HEK293 (cell line): ENCODE data around the gene GPR3.

ENCODE experiments used
- CTCF ChIA-PET: fragments of 350-600 bp; formaldehyde crosslinking; extraction: SDS; loops from one replicate; lab custom pipeline; 2021; ENCODE audit warnings: antibody characterized with exemption; lab: Yijun Ruan, JAX
- POLR2A ChIA-PET: fragments of 300-600 bp; formaldehyde crosslinking; extraction: SDS; loops from one replicate; lab custom pipeline; 2020; ENCODE audit warnings: antibody characterized with exemption, inconsistent platforms; lab: Yijun Ruan, JAX
- H3K27ac ChIP-seq: fragments of 200-500 bp; sonication (Bioruptor generic); 2 replicates; pipeline ENCODE4 v1.5.1; 2014; ENCODE audit warnings: low read depth, low read length, control low read depth, inconsistent platforms; ENCODE audit errors: extremely low read depth
- H3K36me3 ChIP-seq, 2 experiments: fragments of 200-500 bp in 1 of 2; sonication (Bioruptor generic) in 1 of 2; 1 replicate in 1 of 2; 2 replicates in 1 of 2; pipeline ENCODE4 v1.5.1; 2014 to 2017; ENCODE audit warnings: inconsistent platforms in 2 of 2, low read length in 2 of 2; ENCODE audit not compliant: control insufficient read depth in 2 of 2, insufficient read depth in 1 of 2
- H3K4me1 ChIP-seq: fragments of 200-500 bp; sonication (Bioruptor generic); 2 replicates; pipeline ENCODE4 v1.5.1; 2014; ENCODE audit warnings: mild to moderate bottlenecking, low read length, inconsistent platforms; ENCODE audit not compliant: control insufficient read depth, insufficient read depth
- H3K4me3 ChIP-seq: 2 replicates; pipeline ENCODE4 v1.5.1; 2011; ENCODE audit warnings: low read depth, mild to moderate bottlenecking, control low read depth, low read length, moderate library complexity
- H3K9me3 ChIP-seq: fragments of 200-500 bp; sonication (Bioruptor generic); 2 replicates; pipeline ENCODE4 v1.5.1; 2014; ENCODE audit warnings: low read depth, low read length, inconsistent platforms; ENCODE audit not compliant: control insufficient read depth, insufficient read depth
- SP2 ChIP-seq: fragments of 450-650 bp; formaldehyde crosslinking; IDR thresholded peaks from 2 replicates; pipeline ENCODE4 v1.5.1; 2016; ENCODE audit warnings: missing biosample characterization, missing genetic modification characterization
- SP3 ChIP-seq: fragments of 450-650 bp; formaldehyde crosslinking; IDR thresholded peaks from 2 replicates; pipeline ENCODE4 v1.5.1; 2016; ENCODE audit warnings: missing biosample characterization, missing genetic modification characterization
- SP7 ChIP-seq: fragments of 450-650 bp; formaldehyde crosslinking; IDR thresholded peaks from 2 replicates; pipeline ENCODE4 v1.5.1; 2016; ENCODE audit warnings: missing biosample characterization, missing genetic modification characterization
- TCF7L2 ChIP-seq: IDR thresholded peaks from 2 replicates; pipeline ENCODE4 v1.6.1; 2011; ENCODE audit warnings: low read depth, mild to moderate bottlenecking, inconsistent platforms, low read length, moderate library complexity, borderline replicate concordance
- YY1 ChIP-seq: fragments of 450-650 bp; formaldehyde crosslinking; IDR thresholded peaks from 2 replicates; pipeline ENCODE4 v1.5.1; 2018; ENCODE audit warnings: missing biosample characterization, missing genetic modification characterization
- ZIC2 ChIP-seq: fragments of 450-650 bp; formaldehyde crosslinking; IDR thresholded peaks from 2 replicates; pipeline ENCODE4 v1.5.1; 2016; ENCODE audit warnings: missing biosample characterization, missing genetic modification characterization
- ZNF175 ChIP-seq: fragments of 450-650 bp; formaldehyde crosslinking; IDR thresholded peaks from 2 replicates; pipeline ENCODE4 v1.5.1; 2016; ENCODE audit warnings: missing biosample characterization, missing genetic modification characterization
- ZNF19 ChIP-seq: fragments of 450-650 bp; formaldehyde crosslinking; IDR thresholded peaks from 2 replicates; pipeline ENCODE4; 2016; ENCODE audit warnings: missing biosample characterization, missing genetic modification characterization, low read depth
- ZNF211 ChIP-seq: fragments of 450-650 bp; formaldehyde crosslinking; IDR thresholded peaks from 2 replicates; pipeline ENCODE4 v1.5.1; 2016; ENCODE audit warnings: low read depth, missing biosample characterization, missing genetic modification characterization
- ZNF24 ChIP-seq: fragments of 450-650 bp; formaldehyde crosslinking; IDR thresholded peaks from 2 replicates; pipeline ENCODE4 v1.5.1; 2016; ENCODE audit warnings: missing biosample characterization, missing genetic modification characterization
- ZNF341 ChIP-seq: fragments of 450-650 bp; formaldehyde crosslinking; IDR thresholded peaks from 2 replicates; pipeline ENCODE4; 2016; ENCODE audit warnings: low read depth, missing biosample characterization, missing genetic modification characterization
- ZNF596 ChIP-seq: fragments of 450-650 bp; IDR thresholded peaks from 2 replicates; pipeline ENCODE4 v1.5.0; 2018; ENCODE audit warnings: missing biosample characterization, mild to moderate bottlenecking, missing genetic modification characterization, moderate library complexity
- ZNF621 ChIP-seq: fragments of 450-650 bp; formaldehyde crosslinking; IDR thresholded peaks from 2 replicates; pipeline ENCODE4 v1.5.1; 2017; ENCODE audit warnings: missing biosample characterization, missing genetic modification characterization
- ZNF626 ChIP-seq: fragments of 450-650 bp; sonication (Bioruptor Pico); formaldehyde crosslinking; IDR thresholded peaks from 2 replicates; pipeline ENCODE4 v1.5.1; 2018; ENCODE audit warnings: missing biosample characterization, missing genetic modification characterization, inconsistent platforms
- ZNF670 ChIP-seq: fragments of 450-650 bp; formaldehyde crosslinking; IDR thresholded peaks from 2 replicates; pipeline ENCODE4 v1.5.1; 2016; ENCODE audit warnings: missing biosample characterization, missing genetic modification characterization, low read depth
- ZNF701 ChIP-seq: fragments of 450-650 bp; formaldehyde crosslinking; IDR thresholded peaks from 2 replicates; pipeline ENCODE4 v1.5.1; 2016; ENCODE audit warnings: missing biosample characterization, missing genetic modification characterization
- ZNF785 ChIP-seq: fragments of 450-650 bp; formaldehyde crosslinking; IDR thresholded peaks from 2 replicates; pipeline ENCODE4 v1.5.1; 2016; ENCODE audit warnings: missing biosample characterization, missing genetic modification characterization
- ZXDB ChIP-seq: fragments of 450-650 bp; formaldehyde crosslinking; IDR thresholded peaks from 2 replicates; pipeline ENCODE4 v1.5.1; 2016; ENCODE audit warnings: missing biosample characterization, missing genetic modification characterization
- TF ChIP-seq, protein P1 (sequence below): fragments of 450-650 bp; formaldehyde crosslinking; IDR thresholded peaks from 2 replicates; pipeline ENCODE4 v1.5.1; 2016; ENCODE audit warnings: missing biosample characterization, missing genetic modification characterization
- TF ChIP-seq, protein P2 (sequence below): fragments of 450-650 bp; formaldehyde crosslinking; IDR thresholded peaks from 2 replicates; pipeline ENCODE4 v1.5.1; 2016; ENCODE audit warnings: missing biosample characterization, missing genetic modification characterization
- TF ChIP-seq, protein P3 (sequence below): fragments of 450-650 bp; formaldehyde crosslinking; conservative IDR thresholded peaks from 2 replicates; pipeline ENCODE4 v1.5.1; 2016; ENCODE audit warnings: low read depth, missing biosample characterization, missing genetic modification characterization
- TF ChIP-seq, protein P4 (sequence below): fragments of 450-650 bp; formaldehyde crosslinking; IDR thresholded peaks from 2 replicates; pipeline ENCODE4 v1.5.1; 2016; ENCODE audit warnings: missing biosample characterization, missing genetic modification characterization
- TF ChIP-seq, protein P5 (sequence below): fragments of 450-650 bp; formaldehyde crosslinking; IDR thresholded peaks from 2 replicates; pipeline ENCODE4 v1.5.1; 2016; ENCODE audit warnings: missing biosample characterization, missing genetic modification characterization

GPR3 gene

DNA sequence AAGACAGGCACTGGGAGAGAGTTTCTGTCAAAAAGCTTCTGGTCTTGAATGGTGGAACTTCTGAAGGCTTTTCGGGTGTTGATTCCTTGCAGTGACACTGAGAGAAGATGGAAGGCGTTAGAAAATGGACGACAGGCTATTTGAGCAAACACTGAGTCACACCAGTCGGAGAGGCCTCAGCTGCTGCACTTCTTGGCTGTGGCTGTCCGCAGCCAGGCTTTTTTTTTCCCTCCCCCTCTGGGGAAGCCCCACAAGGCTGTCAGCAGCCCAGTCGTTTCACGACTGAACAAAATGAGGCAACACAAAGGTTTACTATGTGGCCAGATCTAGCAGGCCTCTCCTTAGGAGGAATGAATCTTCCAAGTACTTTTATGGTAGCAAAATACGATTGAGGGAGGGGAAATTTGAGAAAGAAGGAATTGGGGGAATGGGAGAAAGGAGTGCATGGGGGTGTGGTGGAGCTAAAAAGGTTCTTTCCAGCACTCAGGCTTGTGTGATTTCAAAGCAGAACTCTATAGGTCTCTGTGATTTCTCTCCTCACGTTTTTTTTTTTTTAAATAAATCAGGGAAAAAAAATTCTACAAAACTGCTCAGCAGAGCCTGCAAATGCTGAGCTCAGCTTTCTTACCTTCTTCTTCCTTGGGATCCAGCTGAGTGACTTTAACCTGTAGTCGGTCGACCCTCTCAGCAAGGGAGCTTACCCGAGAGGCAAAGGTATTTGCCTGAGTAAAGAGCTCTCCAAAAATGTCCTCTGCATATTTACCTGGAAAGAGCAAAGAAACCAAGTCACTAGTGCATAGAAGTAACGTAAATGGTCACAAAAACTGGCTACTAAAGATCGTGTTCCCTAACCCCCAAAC lies 26.1 kb downstream of the GPR3 start (continued):
- TF ChIP-seq, protein P1, sequence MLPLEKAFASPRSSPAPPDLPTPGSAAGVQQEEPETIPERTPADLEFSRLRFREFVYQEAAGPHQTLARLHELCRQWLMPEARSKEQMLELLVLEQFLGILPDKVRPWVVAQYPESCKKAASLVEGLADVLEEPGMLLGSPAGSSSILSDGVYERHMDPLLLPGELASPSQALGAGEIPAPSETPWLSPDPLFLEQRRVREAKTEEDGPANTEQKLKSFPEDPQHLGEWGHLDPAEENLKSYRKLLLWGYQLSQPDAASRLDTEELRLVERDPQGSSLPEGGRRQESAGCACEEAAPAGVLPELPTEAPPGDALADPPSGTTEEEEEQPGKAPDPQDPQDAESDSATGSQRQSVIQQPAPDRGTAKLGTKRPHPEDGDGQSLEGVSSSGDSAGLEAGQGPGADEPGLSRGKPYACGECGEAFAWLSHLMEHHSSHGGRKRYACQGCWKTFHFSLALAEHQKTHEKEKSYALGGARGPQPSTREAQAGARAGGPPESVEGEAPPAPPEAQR (tag by site-specific recombination): no peak
- TF ChIP-seq ZNF701 (tag by site-specific recombination): no peak
- TF ChIP-seq ZIC2: no peak
- no peak for TF ChIP-seq ZNF785 (tag by site-specific recombination)
- TF ChIP-seq, all 188 proteins: peak for 0

DNA sequence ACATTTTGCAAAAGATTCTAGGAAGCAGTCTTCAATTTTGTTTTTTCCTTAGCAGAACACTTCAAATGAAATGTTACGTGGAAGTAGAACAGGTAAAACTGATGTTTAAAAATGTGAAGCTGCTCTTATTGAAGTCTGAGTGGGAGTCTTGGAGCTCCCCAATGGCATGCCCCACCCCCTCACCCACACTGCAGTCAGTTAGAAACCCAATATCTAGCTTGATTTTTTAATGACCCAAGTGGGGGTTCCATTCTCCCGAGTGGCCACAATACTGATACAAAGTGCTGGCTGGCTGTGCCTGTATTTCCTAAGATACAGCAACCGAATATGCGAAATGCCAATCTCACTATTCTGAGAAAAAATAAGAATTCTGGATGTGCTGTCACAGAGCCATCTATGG lies 31.3 kb downstream of the GPR3 start:
- CTCF ChIA-PET: no interaction called here
- POLR2A ChIA-PET: no interaction called here
- Histone ChIP-seq H3K27ac (no peak overlapping the region), H3K4me3 (no peak overlapping the region), H3K9me3 (no peaks in the 10 kb centered on the region), H3K4me1 (no peaks in the 10 kb centered on the region), H3K36me3 (peaks cover 0 to 43% of the 10 kb centered on the region in 2 experiments; a peak in 2 of 3 replicates)
- TF ChIP-seq ZXDB: no peak
- no peak for TF ChIP-seq ZNF621
- TF ChIP-seq ZNF626 (tag by site-specific recombination): no peak
- no peak for TF ChIP-seq ZNF596 (tag by site-specific recombination)

DNA sequence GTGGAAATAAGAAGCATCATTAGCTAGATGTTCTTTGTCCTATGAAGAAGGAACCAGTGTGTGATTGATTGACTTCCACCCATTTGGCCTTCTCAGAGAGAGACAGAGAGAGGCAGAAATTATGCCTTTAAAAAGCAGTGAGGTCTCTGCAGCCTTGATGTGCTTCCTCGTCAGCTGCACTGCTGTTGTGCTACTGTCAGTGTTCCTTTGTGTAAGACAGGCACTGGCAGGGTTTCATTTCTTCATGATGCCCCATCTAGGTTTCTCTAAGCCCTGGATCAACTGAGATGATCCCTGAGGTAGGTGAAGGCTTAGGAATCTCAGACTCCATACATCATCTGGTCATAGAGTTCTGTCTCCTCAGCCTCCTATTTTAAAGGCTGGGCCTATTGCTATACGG lies 34.9 kb downstream of the GPR3 start:
- ChIA-PET POLR2A (no interaction called here), CTCF (interaction anchor here (0.8 to 4.8 kb wide), 4 partner anchors 9 to 129 kb away, joined by 3 to 22 read pairs (median 4); no protein-coding TSS in a partner anchor)
- peaks cover 0 to 36% of the 10 kb centered on the region in 2 experiments; a peak in 2 of 3 replicates for H3K36me3 ChIP-seq
- no peak overlapping the region for H3K4me3 ChIP-seq
- no peaks in the 10 kb centered on the region for H3K4me1 ChIP-seq
- H3K9me3 ChIP-seq: no peaks in the 10 kb centered on the region
- no peak overlapping the region for H3K27ac ChIP-seq
- TF ChIP-seq, protein P2, sequence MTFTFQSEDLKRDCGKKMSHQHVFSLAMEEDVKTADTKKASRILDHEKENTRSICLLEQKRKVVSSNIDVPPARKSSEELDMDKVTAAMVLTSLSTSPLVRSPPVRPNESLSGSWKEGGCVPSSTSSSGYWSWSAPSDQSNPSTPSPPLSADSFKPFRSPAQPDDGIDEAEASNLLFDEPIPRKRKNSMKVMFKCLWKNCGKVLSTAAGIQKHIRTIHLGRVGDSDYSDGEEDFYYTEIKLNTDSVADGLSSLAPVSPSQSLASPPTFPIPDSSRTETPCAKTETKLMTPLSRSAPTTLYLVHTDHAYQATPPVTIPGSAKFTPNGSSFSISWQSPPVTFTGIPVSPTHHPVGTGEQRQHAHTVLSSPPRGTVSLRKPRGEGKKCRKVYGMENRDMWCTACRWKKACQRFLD: no peak
- TF ChIP-seq ZNF341 (tag by site-specific recombination) (no peak), ZNF621 (no peak), ZNF24 (no peak), TCF7L2 (no peak), SP7 (tag by site-specific recombination) (no peak), SP3 (tag by site-specific recombination) (no peak), ZNF211 (tag by site-specific recombination) (no peak), SP2 (tag by site-specific recombination) (no peak), YY1 (no peak), ZNF19 (tag by site-specific recombination) (no peak), ZNF175 (tag by site-specific recombination) (no peak), ZNF670 (tag by site-specific recombination) (no peak)
- TF ChIP-seq, protein P3, sequence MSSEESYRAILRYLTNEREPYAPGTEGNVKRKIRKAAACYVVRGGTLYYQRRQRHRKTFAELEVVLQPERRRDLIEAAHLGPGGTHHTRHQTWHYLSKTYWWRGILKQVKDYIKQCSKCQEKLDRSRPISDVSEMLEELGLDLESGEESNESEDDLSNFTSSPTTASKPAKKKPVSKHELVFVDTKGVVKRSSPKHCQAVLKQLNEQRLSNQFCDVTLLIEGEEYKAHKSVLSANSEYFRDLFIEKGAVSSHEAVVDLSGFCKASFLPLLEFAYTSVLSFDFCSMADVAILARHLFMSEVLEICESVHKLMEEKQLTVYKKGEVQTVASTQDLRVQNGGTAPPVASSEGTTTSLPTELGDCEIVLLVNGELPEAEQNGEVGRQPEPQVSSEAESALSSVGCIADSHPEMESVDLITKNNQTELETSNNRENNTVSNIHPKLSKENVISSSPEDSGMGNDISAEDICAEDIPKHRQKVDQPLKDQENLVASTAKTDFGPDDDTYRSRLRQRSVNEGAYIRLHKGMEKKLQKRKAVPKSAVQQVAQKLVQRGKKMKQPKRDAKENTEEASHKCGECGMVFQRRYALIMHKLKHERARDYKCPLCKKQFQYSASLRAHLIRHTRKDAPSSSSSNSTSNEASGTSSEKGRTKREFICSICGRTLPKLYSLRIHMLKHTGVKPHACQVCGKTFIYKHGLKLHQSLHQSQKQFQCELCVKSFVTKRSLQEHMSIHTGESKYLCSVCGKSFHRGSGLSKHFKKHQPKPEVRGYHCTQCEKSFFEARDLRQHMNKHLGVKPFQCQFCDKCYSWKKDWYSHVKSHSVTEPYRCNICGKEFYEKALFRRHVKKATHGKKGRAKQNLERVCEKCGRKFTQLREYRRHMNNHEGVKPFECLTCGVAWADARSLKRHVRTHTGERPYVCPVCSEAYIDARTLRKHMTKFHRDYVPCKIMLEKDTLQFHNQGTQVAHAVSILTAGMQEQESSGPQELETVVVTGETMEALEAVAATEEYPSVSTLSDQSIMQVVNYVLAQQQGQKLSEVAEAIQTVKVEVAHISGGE (tag by site-specific recombination): no peak
- TF ChIP-seq, protein P4, sequence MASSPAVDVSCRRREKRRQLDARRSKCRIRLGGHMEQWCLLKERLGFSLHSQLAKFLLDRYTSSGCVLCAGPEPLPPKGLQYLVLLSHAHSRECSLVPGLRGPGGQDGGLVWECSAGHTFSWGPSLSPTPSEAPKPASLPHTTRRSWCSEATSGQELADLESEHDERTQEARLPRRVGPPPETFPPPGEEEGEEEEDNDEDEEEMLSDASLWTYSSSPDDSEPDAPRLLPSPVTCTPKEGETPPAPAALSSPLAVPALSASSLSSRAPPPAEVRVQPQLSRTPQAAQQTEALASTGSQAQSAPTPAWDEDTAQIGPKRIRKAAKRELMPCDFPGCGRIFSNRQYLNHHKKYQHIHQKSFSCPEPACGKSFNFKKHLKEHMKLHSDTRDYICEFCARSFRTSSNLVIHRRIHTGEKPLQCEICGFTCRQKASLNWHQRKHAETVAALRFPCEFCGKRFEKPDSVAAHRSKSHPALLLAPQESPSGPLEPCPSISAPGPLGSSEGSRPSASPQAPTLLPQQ: no peak
- TF ChIP-seq, protein P5, sequence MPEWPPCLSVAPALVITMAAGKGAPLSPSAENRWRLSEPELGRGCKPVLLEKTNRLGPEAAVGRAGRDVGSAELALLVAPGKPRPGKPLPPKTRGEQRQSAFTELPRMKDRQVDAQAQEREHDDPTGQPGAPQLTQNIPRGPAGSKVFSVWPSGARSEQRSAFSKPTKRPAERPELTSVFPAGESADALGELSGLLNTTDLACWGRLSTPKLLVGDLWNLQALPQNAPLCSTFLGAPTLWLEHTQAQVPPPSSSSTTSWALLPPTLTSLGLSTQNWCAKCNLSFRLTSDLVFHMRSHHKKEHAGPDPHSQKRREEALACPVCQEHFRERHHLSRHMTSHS (tag by site-specific recombination): no peak
